Measurements from ENCODE around the gene SAMD10. TPM values are rescaled to one million over a fixed set of nuclear protein-coding genes. Genes with fewer than 3 reads are reported as not detected.

SAMD10 gene
- total and polyA plus RNA-seq, 4 donors, result 2.3 to 6.8 (median 5.6) TPM

GRCh38 chr20:63955827-63956663 is 23.4 kb downstream of the SAMD10 start, which contains the start of gene UCKL1:
Gene UCKL1 (minus strand): TSS chr20:63956416. CDS start chr20:63956372, 44 bp downstream.
- Histone ChIP-seq H3K9me3 (ENCODE audit: control insufficient read depth in 4 of 4, insufficient read depth in 3 of 4, low read length in 3 of 4) (no peaks in the 10 kb centered on the region), H3K27me3 (ENCODE audit: control insufficient read depth in 3 of 3, insufficient read depth in 3 of 3, low read length in 2 of 3) (no peaks in the 10 kb centered on the region), H3K9ac (ENCODE audit: insufficient read depth in 1 of 2, low read length in 2 of 2) (peak within 1 kb of the TSS; percentile 25 to 32), H3K4me1 (ENCODE audit: control insufficient read depth in 5 of 5, insufficient read depth in 5 of 5, low read length in 5 of 5) (peaks cover 0 to 36% (median 24%) of the 10 kb centered on the region in 5 donors), H3K27ac (ENCODE audit: low read depth in 1 of 2, low read length in 1 of 2) (peak within 1 kb of the TSS; percentile 94 to 95), H3K36me3 (ENCODE audit: control insufficient read depth in 4 of 4, insufficient read depth in 4 of 4, low read length in 4 of 4) (peaks cover 0 to 21% (median 8%) of the 10 kb centered on the region in 4 donors), H3K4me3 (peak within 1 kb of the TSS; percentile 92)
- peak; percentile 89 to 95 (median 89) for DNase-seq
- ATAC-seq (ENCODE audit: insufficient read depth, low FRiP score), result peak; percentile 92
- WGBS, 2 donors, result 0 to 1% methylated on average over 85 to 105 of the region's 105 CpGs
- TF ChIP-seq CTCF (IDR thresholded peaks at IDR 0.05; ENCODE audit: control extremely low read depth, extremely low read depth), result no peak

- Histone ChIP-seq H3K27me3 (ENCODE audit: control insufficient read depth in 3 of 3, insufficient read depth in 3 of 3, low read length in 2 of 3) (no peaks in the 10 kb centered on the region), H3K9ac (ENCODE audit: insufficient read depth in 1 of 2, low read length in 2 of 2) (peak overlapping the region; percentile 25 to 32), H3K9me3 (ENCODE audit: control insufficient read depth in 4 of 4, insufficient read depth in 3 of 4, low read length in 3 of 4) (no peaks in the 10 kb centered on the region), H3K4me3 (peak overlapping the region; percentile 92), H3K36me3 (ENCODE audit: control insufficient read depth in 4 of 4, insufficient read depth in 4 of 4, low read length in 4 of 4) (peaks cover 0 to 21% (median 7%) of the 10 kb centered on the region in 4 donors), H3K27ac (ENCODE audit: low read depth in 1 of 2, low read length in 1 of 2) (peak overlapping the region; percentile 94 to 95), H3K4me1 (ENCODE audit: control insufficient read depth in 5 of 5, insufficient read depth in 5 of 5, low read length in 5 of 5) (peaks cover 4 to 39% (median 24%) of the 10 kb centered on the region in 5 donors)
- WGBS, 2 donors, result 1% methylated on average over 24 to 31 of the region's 31 CpGs
- peak; percentile 11 for TF ChIP-seq CTCF (IDR thresholded peaks at IDR 0.05; ENCODE audit: control extremely low read depth, extremely low read depth)
- DNase-seq (peak in 2 of 3 donors; percentile 28 to 41), ATAC-seq (ENCODE audit: insufficient read depth, low FRiP score) (peak; percentile 21)
Observed at GRCh38 chr20:63955281-63955826, 24.1 kb downstream of the SAMD10 start.

- Histone ChIP-seq H3K36me3 (ENCODE audit: control insufficient read depth in 4 of 4, insufficient read depth in 4 of 4, low read length in 4 of 4) (peaks cover 0 to 11% (median under 1%) of the 10 kb centered on the region in 4 donors), H3K27me3 (ENCODE audit: control insufficient read depth in 3 of 3, insufficient read depth in 3 of 3, low read length in 2 of 3) (no peaks in the 10 kb centered on the region), H3K27ac (ENCODE audit: low read depth in 1 of 2, low read length in 1 of 2) (peak overlapping the region in 1 of 2 donors; percentile 21), H3K9me3 (ENCODE audit: control insufficient read depth in 4 of 4, insufficient read depth in 3 of 4, low read length in 3 of 4) (no peaks in the 10 kb centered on the region), H3K4me1 (ENCODE audit: control insufficient read depth in 5 of 5, insufficient read depth in 5 of 5, low read length in 5 of 5) (peaks cover 4 to 51% (median 32%) of the 10 kb centered on the region in 5 donors), H3K9ac (ENCODE audit: insufficient read depth in 1 of 2, low read length in 2 of 2) (no peak overlapping the region), H3K4me3 (no peak overlapping the region)
- no peak for DNase-seq
- 70 to 74% methylated on average over 13 of the region's 13 CpGs for WGBS, 2 donors
- TF ChIP-seq CTCF (IDR thresholded peaks at IDR 0.05; ENCODE audit: control extremely low read depth, extremely low read depth), result no peak
- ATAC-seq (ENCODE audit: insufficient read depth, low FRiP score), result no peak
Observed at GRCh38 chr20:63953764-63954429, 25.5 kb downstream of the SAMD10 start.

Measured in lung (tissue), 12 donors.